ENCODE results near the gene VTI1A. TPM values are rescaled to one million over a fixed set of nuclear protein-coding genes. Genes with fewer than 3 reads are reported as not detected.

VTI1A gene
- polyA plus RNA-seq, 1 of the 3 experiments (the other 2 are of a cell fraction): 8.3 TPM

DNA sequence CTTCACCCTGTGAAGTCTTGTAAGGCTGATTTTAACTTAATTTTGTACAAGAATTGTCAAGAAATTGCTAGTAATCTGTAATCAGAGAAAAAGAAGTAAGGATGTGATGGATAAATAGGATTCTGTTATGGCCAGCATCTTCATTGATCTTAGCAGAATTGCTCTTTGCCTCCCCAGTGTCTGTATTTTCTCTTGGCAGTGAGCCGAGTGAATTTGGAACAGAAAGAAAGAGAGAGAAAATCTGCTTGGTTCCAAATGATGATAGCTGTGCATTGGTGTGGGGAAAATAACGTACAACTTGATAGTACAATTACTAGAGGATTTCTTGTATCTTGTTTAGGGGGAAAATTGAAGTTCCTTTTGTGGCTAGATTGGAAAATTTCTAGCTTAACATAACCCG, 34.6 kb downstream of the VTI1A start:
- ChIA-PET CTCF (interaction anchor here (1.2 to 2.5 kb wide), 3 partner anchors 10 to 903 kb away, joined by 3 to 17 read pairs (median 7); no protein-coding TSS in a partner anchor), POLR2A (no interaction called here)
- H3K4me2 ChIP-seq: no peak overlapping the region
- peaks cover 8% of the 10 kb centered on the region; the same call in 1 of the 2 replicates for H3K79me2 ChIP-seq (ENCODE audit: insufficient read depth)
- no peaks in the 10 kb centered on the region for H3K9me2 ChIP-seq
- no peak overlapping the region for H2AFZ ChIP-seq (ENCODE audit: low read depth)
- H3K27me3 ChIP-seq (ENCODE audit: insufficient read depth): no peaks in the 10 kb centered on the region
- DNase-seq: no peak
- no peak overlapping the region for H3K27ac ChIP-seq (ENCODE audit: low read depth in 2 of 2, low read length in 1 of 2)
- no peak overlapping the region for H3K4me3 ChIP-seq (ENCODE audit: low read depth in 2 of 2, low read length in 1 of 2)
- no peak overlapping the region for H3K9ac ChIP-seq
- no peaks in the 10 kb centered on the region for H3K9me3 ChIP-seq
- H3F3A ChIP-seq (replicated peaks; ENCODE audit: insufficient read depth): no peaks in the 10 kb centered on the region
- TF ChIP-seq POLR2AphosphoS5 (IDR thresholded peaks at IDR 0.05; ENCODE audit: low read depth, low read length): no peak
- TF ChIP-seq TAF1 (IDR thresholded peaks at IDR 0.05; ENCODE audit: borderline replicate concordance, low read depth, low read length): no peak
- TF ChIP-seq, protein P1, sequence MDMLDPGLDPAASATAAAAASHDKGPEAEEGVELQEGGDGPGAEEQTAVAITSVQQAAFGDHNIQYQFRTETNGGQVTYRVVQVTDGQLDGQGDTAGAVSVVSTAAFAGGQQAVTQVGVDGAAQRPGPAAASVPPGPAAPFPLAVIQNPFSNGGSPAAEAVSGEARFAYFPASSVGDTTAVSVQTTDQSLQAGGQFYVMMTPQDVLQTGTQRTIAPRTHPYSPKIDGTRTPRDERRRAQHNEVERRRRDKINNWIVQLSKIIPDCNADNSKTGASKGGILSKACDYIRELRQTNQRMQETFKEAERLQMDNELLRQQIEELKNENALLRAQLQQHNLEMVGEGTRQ (IDR thresholded peaks at IDR 0.05; ENCODE audit: borderline replicate concordance, low read depth, low read length): no peak
- no peak for TF ChIP-seq RCOR1 (IDR thresholded peaks at IDR 0.05; ENCODE audit: low read length)
- TF ChIP-seq, protein P2, sequence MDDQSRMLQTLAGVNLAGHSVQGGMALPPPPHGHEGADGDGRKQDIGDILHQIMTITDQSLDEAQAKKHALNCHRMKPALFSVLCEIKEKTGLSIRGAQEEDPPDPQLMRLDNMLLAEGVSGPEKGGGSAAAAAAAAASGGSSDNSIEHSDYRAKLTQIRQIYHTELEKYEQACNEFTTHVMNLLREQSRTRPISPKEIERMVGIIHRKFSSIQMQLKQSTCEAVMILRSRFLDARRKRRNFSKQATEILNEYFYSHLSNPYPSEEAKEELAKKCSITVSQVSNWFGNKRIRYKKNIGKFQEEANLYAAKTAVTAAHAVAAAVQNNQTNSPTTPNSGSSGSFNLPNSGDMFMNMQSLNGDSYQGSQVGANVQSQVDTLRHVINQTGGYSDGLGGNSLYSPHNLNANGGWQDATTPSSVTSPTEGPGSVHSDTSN (IDR thresholded peaks at IDR 0.05): no peak
- TF ChIP-seq FOXM1 (IDR thresholded peaks at IDR 0.05; ENCODE audit: low read depth): no peak
- no peak for TF ChIP-seq GABPA (IDR thresholded peaks at IDR 0.05; ENCODE audit: low read depth)
- no peak for TF ChIP-seq FOSL2 (IDR thresholded peaks at IDR 0.05; ENCODE audit: borderline replicate concordance, low read depth)
- no peak for TF ChIP-seq RFX5 (IDR thresholded peaks at IDR 0.05; ENCODE audit: low read length)
- no peak for TF ChIP-seq EP300 (IDR thresholded peaks at IDR 0.05; ENCODE audit: borderline replicate concordance in 1 of 2, low read depth in 1 of 2, low read length in 1 of 2)
- TF ChIP-seq ELF1 (IDR thresholded peaks at IDR 0.05): no peak
- TF ChIP-seq RAD21 (IDR thresholded peaks at IDR 0.05; ENCODE audit: low read length): no peak
- no peak for TF ChIP-seq TEAD4 (IDR thresholded peaks at IDR 0.05; ENCODE audit: borderline replicate concordance, insufficient read depth)
- TF ChIP-seq, protein P3, sequence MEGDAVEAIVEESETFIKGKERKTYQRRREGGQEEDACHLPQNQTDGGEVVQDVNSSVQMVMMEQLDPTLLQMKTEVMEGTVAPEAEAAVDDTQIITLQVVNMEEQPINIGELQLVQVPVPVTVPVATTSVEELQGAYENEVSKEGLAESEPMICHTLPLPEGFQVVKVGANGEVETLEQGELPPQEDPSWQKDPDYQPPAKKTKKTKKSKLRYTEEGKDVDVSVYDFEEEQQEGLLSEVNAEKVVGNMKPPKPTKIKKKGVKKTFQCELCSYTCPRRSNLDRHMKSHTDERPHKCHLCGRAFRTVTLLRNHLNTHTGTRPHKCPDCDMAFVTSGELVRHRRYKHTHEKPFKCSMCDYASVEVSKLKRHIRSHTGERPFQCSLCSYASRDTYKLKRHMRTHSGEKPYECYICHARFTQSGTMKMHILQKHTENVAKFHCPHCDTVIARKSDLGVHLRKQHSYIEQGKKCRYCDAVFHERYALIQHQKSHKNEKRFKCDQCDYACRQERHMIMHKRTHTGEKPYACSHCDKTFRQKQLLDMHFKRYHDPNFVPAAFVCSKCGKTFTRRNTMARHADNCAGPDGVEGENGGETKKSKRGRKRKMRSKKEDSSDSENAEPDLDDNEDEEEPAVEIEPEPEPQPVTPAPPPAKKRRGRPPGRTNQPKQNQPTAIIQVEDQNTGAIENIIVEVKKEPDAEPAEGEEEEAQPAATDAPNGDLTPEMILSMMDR (IDR thresholded peaks at IDR 0.05): no peak
- TF ChIP-seq FOXJ3 (CRISPR knock-in tag; IDR thresholded peaks at IDR 0.05): no peak
- WGBS (ENCODE audit: low lambda C conversion rate): 96% methylated on average over 3 of the region's 3 CpGs
- no peaks in the 10 kb centered on the region for H3K36me3 ChIP-seq (replicated peaks in 1 of 2; ENCODE audit: control insufficient read depth in 1 of 2, insufficient read depth in 2 of 2, low read length in 1 of 2)
- H4K20me1 ChIP-seq (ENCODE audit: insufficient read depth): no peaks in the 10 kb centered on the region
- H3K4me1 ChIP-seq (ENCODE audit: control insufficient read depth in 1 of 2, insufficient read depth in 2 of 2, low read depth in 1 of 2, low read length in 1 of 2): no peaks in the 10 kb centered on the region

DNA sequence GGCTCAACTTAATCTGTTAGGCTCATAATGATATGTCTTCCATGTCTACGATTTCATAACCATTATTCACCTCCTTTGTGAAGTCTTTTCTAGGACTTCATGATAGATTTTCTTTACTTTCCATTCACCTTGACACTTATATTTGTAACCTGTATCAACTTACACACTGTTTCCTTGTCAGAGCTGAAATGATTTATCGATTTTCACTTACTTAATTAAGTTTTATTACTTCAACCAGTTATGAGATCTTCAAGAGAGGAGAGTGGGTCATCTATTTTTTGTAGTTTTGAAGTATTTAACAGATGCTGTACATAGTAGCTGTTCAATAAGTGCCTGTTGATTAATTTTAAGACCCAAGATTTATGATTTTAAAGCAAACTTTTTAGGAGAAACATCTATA, 37.4 kb downstream of the VTI1A start:
- WGBS (ENCODE audit: low lambda C conversion rate): 89% methylated on average over 2 of the region's 2 CpGs
- H4K20me1 ChIP-seq (ENCODE audit: insufficient read depth): no peaks in the 10 kb centered on the region
- H3K27me3 ChIP-seq (ENCODE audit: insufficient read depth): no peaks in the 10 kb centered on the region
- H3K4me3 ChIP-seq (ENCODE audit: low read depth in 2 of 2, low read length in 1 of 2): no peak overlapping the region
- no peak for DNase-seq
- no peaks in the 10 kb centered on the region for H3F3A ChIP-seq (replicated peaks; ENCODE audit: insufficient read depth)
- no peaks in the 10 kb centered on the region for H3K9me2 ChIP-seq
- H3K4me1 ChIP-seq (ENCODE audit: control insufficient read depth in 1 of 2, insufficient read depth in 2 of 2, low read depth in 1 of 2, low read length in 1 of 2): peaks cover 0 to 3% of the 10 kb centered on the region in 2 experiments; a peak in 2 of 4 replicates
- no peaks in the 10 kb centered on the region for H3K9me3 ChIP-seq
- POLR2A ChIA-PET: no interaction called here
- H3K27ac ChIP-seq (ENCODE audit: low read depth in 2 of 2, low read length in 1 of 2): no peak overlapping the region
- H3K79me2 ChIP-seq (ENCODE audit: insufficient read depth): no peaks in the 10 kb centered on the region; the same call in 1 of the 2 replicates
- no peaks in the 10 kb centered on the region for H3K36me3 ChIP-seq (replicated peaks in 1 of 2; ENCODE audit: control insufficient read depth in 1 of 2, insufficient read depth in 2 of 2, low read length in 1 of 2)
- H3K4me2 ChIP-seq: no peak overlapping the region
- no peak overlapping the region for H3K9ac ChIP-seq
- CTCF ChIA-PET: interaction anchor here (1.6 to 2.2 kb wide), 2 partner anchors 9 to 12 kb away, joined by 5 to 10 read pairs; no protein-coding TSS in a partner anchor
- no peak overlapping the region for H2AFZ ChIP-seq (ENCODE audit: low read depth)
- no peak for TF ChIP-seq IRF3 (IDR thresholded peaks at IDR 0.05; ENCODE audit: low read depth, low read length)
- TF ChIP-seq SMC3 (IDR thresholded peaks at IDR 0.05; ENCODE audit: low read depth, low read length): no peak
- TF ChIP-seq POLR2AphosphoS5 (IDR thresholded peaks at IDR 0.05; ENCODE audit: low read depth, low read length): no peak
- TF ChIP-seq EZH2phosphoT487 (IDR thresholded peaks at IDR 0.05; ENCODE audit: borderline replicate concordance, low read depth): no peak
- no peak for TF ChIP-seq YY1 (IDR thresholded peaks at IDR 0.05; ENCODE audit: low read depth)
- no peak for TF ChIP-seq FOXM1 (IDR thresholded peaks at IDR 0.05; ENCODE audit: low read depth)
- no peak for TF ChIP-seq GABPA (IDR thresholded peaks at IDR 0.05; ENCODE audit: low read depth)
- no peak for TF ChIP-seq EP300 (IDR thresholded peaks at IDR 0.05; ENCODE audit: borderline replicate concordance in 1 of 2, low read depth in 1 of 2, low read length in 1 of 2)
- no peak for TF ChIP-seq RXRA (IDR thresholded peaks at IDR 0.05; ENCODE audit: borderline replicate concordance, low read depth)
- no peak for TF ChIP-seq NFIC (IDR thresholded peaks at IDR 0.05; ENCODE audit: borderline replicate concordance)
- TF ChIP-seq FOXJ3 (CRISPR knock-in tag; IDR thresholded peaks at IDR 0.05): no peak
- no peak for TF ChIP-seq JUND (IDR thresholded peaks at IDR 0.05)
- TF ChIP-seq, protein P2 (IDR thresholded peaks at IDR 0.05): no peak
